ENCODE data around the gene TMEM179B.

The TMEM179B gene

DNA sequence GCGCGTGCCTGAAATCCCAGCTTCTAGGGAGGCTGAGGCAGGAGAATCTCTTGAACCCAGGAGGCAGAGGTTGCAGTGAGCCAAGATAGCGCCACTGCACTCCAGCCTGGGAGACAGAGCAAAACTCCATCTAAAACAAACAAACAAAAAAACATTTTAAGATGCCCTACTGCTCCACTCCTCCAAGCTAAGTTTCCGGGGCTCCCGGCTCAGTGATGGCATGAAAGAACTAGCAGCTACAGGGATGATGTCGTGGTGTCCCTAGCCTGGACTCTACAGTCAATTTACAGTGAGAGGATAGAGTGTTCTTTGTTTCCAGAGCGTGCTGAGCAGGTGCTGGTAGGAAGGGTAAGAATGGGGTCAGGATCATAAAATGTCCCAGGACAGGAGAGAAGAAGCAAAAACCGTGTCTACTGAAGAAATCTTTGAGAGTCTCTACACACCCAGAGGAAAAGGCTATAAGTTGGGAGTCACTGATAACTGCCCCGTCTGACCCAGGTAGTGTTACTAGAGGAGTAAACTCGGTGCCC, 32.1 kb upstream of the TMEM179B start:
- TF ChIP-seq, protein P1, sequence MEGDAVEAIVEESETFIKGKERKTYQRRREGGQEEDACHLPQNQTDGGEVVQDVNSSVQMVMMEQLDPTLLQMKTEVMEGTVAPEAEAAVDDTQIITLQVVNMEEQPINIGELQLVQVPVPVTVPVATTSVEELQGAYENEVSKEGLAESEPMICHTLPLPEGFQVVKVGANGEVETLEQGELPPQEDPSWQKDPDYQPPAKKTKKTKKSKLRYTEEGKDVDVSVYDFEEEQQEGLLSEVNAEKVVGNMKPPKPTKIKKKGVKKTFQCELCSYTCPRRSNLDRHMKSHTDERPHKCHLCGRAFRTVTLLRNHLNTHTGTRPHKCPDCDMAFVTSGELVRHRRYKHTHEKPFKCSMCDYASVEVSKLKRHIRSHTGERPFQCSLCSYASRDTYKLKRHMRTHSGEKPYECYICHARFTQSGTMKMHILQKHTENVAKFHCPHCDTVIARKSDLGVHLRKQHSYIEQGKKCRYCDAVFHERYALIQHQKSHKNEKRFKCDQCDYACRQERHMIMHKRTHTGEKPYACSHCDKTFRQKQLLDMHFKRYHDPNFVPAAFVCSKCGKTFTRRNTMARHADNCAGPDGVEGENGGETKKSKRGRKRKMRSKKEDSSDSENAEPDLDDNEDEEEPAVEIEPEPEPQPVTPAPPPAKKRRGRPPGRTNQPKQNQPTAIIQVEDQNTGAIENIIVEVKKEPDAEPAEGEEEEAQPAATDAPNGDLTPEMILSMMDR (IDR thresholded peaks at IDR 0.05; ENCODE audit: low read depth, low read length) = no peak
- no peak overlapping the region for H3K4me3 ChIP-seq (ENCODE audit: low read depth, low read length)

DNA sequence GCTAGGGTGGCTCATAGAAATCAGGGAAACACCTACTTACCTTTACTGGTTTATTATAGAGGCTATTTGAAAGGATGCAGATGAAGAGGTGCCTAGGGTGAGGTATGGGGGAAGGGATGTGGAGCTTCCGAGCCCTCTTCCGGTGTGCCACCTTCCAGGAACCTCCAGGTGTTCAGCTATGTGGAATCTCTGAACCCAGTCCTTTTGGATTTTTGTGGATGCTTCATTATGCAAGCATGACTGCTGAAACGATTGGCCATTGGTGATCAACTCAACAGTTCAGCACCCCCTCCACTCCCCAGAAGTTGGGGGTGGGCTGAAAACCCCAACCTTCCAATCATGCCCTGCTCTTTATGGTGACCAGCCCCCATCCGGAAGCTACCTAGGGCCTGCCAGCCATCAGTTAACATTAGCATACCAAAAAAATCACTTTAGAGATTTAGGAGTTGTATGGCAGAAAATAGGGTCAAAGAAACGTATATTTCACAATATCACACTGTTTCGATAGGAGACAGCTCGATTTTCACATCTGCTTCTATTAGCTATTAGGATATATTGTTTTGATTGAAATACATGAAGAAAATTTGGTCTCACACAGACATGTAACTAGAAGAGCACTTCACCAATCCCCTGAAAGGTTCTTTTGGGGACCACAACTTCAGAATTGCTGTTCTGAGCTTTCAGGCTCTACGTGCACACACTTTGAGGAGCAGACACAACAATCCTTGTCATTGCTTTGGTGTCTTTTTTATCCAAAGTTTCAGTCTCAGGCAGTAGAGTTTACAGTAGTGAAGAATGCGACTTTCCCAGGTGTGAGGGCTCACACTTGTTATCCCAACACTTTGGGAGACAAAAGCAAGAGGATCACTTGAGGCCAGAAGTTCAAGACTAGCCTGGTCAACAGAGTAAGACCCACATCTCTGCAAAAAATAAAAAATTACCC, 29.1 kb upstream of the TMEM179B start:
- H3K4me3 ChIP-seq (ENCODE audit: low read depth, low read length) = no peak overlapping the region
- TF ChIP-seq, protein P1 (IDR thresholded peaks at IDR 0.05; ENCODE audit: low read depth, low read length) = no peak

DNA sequence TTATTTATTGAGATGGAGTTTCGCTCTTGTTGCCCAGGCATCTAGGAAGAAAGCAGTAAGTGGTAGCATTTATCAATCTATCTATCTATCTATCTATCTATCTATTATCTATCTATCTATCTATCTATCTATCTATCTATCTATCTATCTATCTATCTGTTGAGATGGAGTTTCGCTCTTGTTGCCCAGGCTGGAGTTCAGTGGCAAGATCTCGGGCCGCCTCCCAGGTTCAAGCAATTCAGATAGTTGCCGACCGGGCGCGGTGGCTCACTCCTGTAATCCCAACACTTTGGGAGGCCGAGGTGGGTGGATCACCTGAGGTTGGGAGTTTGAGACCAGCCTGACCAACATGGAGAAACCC, 26.4 kb upstream of the TMEM179B start:
- H3K4me3 ChIP-seq (ENCODE audit: low read depth, low read length) = peak overlapping the region; percentile 71

DNA sequence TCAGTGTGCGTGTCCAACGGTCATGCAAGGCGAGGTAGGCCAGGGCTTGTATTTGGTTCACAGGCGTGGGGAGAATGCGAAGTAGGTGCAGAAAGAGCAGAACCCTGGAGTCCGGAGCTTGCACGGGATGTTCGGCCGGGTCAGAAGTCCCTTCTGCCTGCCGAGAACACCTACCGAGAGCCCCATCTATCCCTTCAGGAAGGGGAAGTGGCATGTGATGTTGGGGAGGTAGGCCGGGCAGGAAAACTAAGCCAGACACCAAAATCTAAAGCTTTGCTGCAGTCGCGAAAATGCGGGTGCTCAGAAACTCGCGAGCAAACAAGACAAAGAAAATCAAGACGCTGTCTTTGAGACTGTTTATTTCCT, 16.4 kb upstream of the TMEM179B start:
- TF ChIP-seq, protein P1 (IDR thresholded peaks at IDR 0.05; ENCODE audit: low read depth, low read length) = no peak
- peak overlapping the region; percentile 67 for H3K4me3 ChIP-seq (ENCODE audit: low read depth, low read length)

DNA sequence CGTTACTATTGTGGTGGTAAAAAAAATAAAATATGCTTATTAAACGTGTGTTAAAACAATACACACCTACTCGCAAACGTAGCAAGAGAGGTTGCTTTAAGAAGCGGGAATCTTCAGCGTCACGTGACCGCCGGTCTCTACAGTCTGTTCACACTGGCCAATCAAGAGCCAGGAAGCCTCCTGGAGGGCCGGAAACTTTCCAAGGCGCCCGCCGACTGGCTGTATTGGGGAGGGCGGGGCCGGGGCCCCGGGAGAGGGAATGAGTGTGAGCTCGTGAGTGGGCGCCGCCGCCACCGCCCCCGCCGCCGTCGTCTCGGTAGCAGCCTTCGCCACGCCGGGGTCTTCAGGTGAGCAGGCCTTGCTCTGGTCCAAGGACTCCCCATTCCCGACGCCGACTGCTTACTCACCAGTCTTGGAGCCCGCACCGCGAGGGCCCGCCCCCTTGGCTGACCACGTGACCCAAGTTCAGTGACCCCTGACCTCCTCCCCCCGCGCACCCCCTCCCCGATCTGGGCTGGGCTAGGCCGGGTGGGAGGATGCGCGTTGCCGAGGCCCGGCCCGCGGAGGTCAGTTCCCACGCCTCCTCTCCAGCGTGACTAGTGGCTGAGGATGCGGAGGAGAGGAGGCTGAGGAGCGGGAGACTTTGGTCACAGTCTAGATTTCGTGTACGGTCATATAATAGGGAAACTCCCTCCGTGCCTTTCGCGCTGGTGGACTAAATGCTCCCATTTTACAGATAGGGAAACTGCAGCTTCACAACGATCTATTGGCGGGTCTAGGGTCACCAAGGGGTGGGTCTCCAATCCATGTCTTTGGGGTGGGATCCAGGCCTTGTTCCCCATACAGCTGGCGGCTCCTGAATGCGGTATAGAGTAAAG, 15.8 kb upstream of the TMEM179B start, which contains the start of gene TAF6L:
Gene TAF6L, plus strand, starts transcription at position 253 of the 878 bp plus-strand sequence. CDS start 4,388 bp downstream, outside the sequence.
- TF ChIP-seq, protein P1 (IDR thresholded peaks at IDR 0.05; ENCODE audit: low read depth, low read length) = no peak
- peak within 1 kb of the TSS; percentile 67 for H3K4me3 ChIP-seq (ENCODE audit: low read depth, low read length)

DNA sequence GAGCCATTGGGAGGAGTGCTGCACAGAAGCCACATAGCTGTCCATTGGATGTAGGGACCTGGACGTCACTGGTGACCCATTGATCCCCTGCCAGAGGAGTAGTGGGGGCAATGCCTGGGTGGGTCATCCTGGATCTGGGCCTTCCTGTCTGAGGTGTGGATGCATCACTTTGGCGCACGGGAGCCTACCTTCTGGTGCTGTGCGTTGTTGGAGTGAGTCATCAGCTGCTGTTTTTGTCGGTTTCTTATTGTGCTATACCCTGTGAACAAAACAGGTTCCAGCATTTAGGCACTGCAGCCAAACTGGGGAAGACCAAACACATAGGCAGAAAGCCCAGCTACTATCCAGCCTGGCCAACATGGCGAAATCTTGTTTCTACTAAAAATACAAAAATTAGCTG, 12.8 kb upstream of the TMEM179B start:
- no peak overlapping the region for H3K4me3 ChIP-seq (ENCODE audit: low read depth, low read length)
- TF ChIP-seq, protein P1 (IDR thresholded peaks at IDR 0.05; ENCODE audit: low read depth, low read length) = no peak

DNA sequence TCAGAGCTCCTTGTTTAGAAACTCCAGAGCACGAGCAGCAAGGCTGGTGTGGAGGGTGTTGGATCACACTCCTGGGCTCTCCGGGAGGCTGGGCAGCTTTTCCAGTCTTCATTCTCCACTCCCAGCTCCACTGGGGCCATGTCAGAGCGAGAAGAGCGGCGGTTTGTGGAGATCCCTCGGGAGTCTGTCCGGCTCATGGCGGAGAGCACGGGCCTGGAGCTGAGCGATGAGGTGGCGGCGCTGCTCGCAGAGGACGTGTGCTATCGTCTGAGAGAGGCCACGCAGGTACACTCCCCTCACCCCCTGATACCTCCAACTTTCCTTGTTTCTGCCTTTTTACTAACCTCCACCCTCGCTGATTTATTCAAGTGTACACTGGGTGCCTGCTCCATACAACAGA, 11.6 kb upstream of the TMEM179B start:
- no peak overlapping the region for H3K4me3 ChIP-seq (ENCODE audit: low read depth, low read length)
- TF ChIP-seq, protein P1 (IDR thresholded peaks at IDR 0.05; ENCODE audit: low read depth, low read length) = no peak
